H1 (cell line): ENCODE data around the gene COL1A1. TPM values are rescaled to one million over a fixed set of nuclear protein-coding genes. Genes with fewer than 3 reads are reported as not detected.

Experiments used
- ASH2L ChIP-seq: fragments of 200-600, 300-600 bp; sonication (generic); IDR thresholded peaks from one replicate; pipeline ENCODE4 v1.7.1; 2017; ENCODE audit warnings: low read length
- CBX8 ChIP-seq: fragments of 300-800, 300-1000 bp; sonication (generic); IDR thresholded peaks from 2 replicates; pipeline ENCODE4 v1.7.1; 2016; ENCODE audit warnings: low read depth, low read length, borderline replicate concordance
- CHD1 ChIP-seq: IDR thresholded peaks from 2 replicates; pipeline ENCODE4 v1.6.1; 2012; ENCODE audit warnings: low read depth, low read length, improper control_type of control experiment
- EP300 ChIP-seq, 2 experiments: IDR thresholded peaks; 1 replicate in 1 of 2; 2 replicates in 1 of 2; pipeline ENCODE4 v1.6.1; 2011 to 2012; ENCODE audit warnings: low read depth in 2 of 2, low read length in 2 of 2, mild to moderate bottlenecking in 2 of 2, borderline replicate concordance in 1 of 2, inconsistent platforms in 1 of 2, moderate library complexity in 1 of 2
- SP1 ChIP-seq: IDR thresholded peaks from 2 replicates; pipeline ENCODE4 v1.6.1; 2011; ENCODE audit warnings: low read depth, low read length
- YY1 ChIP-seq: IDR thresholded peaks from 2 replicates; pipeline ENCODE4 v1.6.1; 2011; ENCODE audit warnings: low read depth, mild to moderate bottlenecking, low read length
- polyA plus RNA-seq, 7 experiments: library from polyadenylated mRNA; depleted of rRNA in 3 of 7; stranded (reverse) in 5 of 7; unstranded in 2 of 7; fragments of >200 nt in 5 of 7; fragments of 200-250 nt in 2 of 7; gene quantifications; 1 replicate in 5 of 7; 2 replicates in 1 of 7; 4 replicates in 1 of 7; pipeline versions ENCODE4 v1.2.1 to v1.2.3, GENCODE V29; 2011 to 2013; ENCODE audit warnings: missing spikeins in 2 of 7, mixed read lengths in 2 of 7
- total RNA-seq: library from RNA; stranded (reverse); fragmentation: NEBNext Ultra II Directional; extraction: Animal tissue kit (Norgen Biotek cat#: 25700); gene quantifications from 2 replicates; pipeline ENCODE4 v1.2.1, GENCODE V29; 2021

COL1A1 gene
- total and polyA plus RNA-seq, 2 of the 8 experiments (the other 6 are each of a cell fraction or from before 2014, with no cell fraction given), result 14.1 to 80.4 TPM

DNA sequence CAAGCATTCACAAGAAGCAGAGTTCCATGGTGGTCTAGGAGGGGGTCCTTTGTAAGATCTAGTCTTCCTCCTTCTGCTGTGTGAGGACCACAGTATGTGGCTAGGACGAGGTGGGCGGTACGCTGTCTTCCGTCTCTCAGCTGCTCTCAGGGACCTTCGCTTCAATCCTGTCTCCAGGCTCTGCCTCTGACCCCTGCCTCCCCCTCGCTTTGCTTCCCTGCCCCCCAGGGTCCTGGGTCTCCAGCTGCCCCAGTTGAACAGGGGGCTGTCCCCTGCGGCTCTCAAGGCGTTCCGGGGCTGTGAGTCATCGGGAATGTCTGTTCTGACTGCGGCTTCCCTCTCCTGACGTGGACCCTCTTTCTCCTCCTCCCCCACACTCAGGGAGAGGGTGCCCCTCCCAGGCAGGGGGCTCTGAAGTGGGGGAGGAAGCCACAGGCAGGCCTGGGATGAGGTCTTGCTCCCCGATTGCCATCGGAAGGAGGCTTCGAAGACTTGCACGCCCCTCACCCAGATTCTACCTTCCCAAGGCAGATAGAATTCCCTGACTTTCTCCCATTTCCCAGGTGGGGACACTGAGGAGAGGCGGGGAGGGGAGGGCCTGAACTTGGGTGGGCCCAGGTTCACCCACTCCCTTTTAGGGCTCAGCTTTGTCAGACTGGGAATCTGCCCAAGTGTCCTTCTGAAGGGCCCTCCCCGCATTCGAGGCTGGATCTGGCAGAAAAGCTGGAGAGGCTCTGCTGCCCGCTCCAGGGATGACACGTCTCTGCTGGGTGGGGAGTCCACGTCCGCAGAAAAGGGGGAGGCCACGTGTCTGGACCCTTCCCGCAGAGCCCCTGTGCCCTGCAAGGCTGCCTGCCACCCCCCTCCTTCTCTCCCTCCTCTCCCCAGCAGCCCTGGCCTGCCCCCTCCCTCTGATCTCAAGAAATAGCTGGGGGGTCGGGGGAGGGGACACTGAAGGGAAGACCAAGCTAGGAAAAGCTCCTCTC, 9.1 kb upstream of the COL1A1 start (continued):
- TF ChIP-seq YY1 (no peak), CHD1 (no peak), ASH2L (peak; percentile 50), SP1 (peak; percentile 54; the same call in 1 of the 2 replicates), EP300 (IDR thresholded peaks at IDR 0.05; ENCODE audit: borderline replicate concordance in 1 of 2, low read depth in 2 of 2, low read length in 2 of 2) (peak in 1 of 2 experiments; percentile 32; a peak in 1 of 3 replicates), CBX8 (no peak)
